HG02763 (cell line): ENCODE measurements around the gene MRPL55.
"Not testable (repeated sequence)": the region's sequence is repeated elsewhere in the genome, so short reads cannot be mapped to it uniquely, and the experiment has no call there.

Experiments used
- ATAC-seq: cut with Tn5 transposase; IDR thresholded peaks from one replicate; pipeline ENCODE4 v1.9.1; 2021; ENCODE audit warnings: mild to moderate bottlenecking, moderate library complexity; ENCODE audit not compliant: unreplicated experiment

Gene MRPL55

DNA sequence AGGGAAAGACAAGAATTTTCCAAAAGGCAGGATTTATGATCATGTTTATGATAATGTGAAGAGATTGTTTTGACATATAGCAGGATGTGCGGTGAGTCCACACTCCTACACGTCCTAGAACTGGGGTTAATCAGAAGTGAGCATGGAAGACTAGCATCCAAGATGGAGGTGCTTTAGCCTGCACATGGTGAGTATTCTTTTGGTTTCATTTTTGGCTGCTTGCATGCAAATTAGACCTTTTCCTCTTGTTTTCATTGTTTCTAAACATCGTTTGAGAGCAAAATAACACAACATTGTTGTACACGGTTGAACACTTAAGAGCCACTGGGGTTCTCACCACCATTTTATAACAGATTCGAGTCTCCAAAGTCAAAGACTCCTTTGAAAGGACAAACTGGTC, 16.1 kb upstream of the MRPL55 start:
- ATAC-seq, result no peak

DNA sequence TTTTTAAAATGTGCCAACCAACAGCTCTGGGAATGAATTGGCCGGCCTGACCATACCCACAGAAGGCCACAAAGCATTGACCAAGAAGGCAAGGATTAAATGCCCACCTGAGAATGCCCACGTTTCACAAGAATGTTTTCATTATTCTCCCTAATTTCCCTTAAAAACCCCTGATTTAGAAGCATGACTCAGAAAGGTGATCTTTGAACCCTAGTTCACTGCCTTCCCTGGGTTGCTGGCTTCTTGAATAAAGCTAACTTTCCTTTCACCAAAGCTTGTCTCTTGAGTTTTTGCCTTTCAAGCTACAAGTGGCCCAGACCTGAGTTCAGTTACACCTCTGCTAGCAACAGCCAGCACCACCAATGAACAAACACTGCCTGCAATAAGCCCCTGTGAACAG, 14.4 kb upstream of the MRPL55 start:
- ATAC-seq, result no peak

DNA sequence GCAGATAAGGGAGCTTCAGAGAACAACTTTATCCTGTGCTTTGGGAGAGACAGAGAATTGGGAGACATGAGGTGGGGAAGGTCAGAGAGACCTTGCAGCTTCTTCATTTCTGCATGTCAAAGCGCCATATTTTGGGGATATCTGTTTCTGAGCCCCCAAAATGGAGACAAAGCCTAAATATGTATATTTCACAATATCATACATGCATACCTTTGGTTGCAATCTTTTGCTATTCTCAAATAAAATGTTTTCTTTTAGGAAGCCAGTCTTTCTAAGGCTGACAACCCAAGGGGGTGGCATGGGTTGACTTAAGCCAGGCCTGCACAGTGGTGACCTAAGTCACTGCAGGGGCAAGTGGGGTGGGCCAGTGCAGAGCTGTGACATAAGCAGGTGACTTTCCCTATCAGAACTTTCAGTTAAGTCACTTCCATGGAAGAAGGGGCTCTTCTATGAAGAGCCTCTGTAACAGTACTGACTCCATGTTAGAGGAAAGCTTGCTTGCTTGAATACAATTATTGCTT, 13.9 kb upstream of the MRPL55 start:
- ATAC-seq, result no peak

DNA sequence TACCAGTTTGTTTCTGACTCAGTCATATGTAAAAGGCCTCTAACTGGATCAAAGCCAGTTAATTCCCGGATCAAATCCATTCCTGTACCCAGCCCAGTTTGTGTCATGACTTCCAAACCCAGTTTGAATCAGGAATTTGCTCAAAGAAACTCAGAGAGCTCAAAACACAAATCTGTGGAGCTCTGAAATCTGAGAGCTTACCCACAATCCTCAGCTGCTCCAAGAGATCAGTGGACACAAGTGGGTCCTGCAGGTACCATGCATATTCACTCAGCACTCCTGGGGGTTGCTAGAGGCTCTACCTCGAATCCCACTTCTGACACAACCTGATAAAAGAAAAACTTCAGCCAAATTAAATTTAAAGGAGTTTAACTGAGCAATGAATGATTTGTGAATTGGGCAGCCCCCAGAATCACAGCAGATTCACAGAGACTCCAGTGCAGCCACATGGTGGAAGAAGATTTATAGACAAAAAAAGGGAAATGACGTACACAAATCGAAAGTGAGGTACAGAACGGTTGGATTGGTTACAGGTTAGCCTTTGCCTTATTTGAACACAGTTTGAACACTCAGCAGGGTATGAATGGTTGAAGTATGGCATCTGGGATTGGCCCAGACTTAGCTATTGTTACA, 11.9 kb upstream of the MRPL55 start:
- ATAC-seq, result no peak

DNA sequence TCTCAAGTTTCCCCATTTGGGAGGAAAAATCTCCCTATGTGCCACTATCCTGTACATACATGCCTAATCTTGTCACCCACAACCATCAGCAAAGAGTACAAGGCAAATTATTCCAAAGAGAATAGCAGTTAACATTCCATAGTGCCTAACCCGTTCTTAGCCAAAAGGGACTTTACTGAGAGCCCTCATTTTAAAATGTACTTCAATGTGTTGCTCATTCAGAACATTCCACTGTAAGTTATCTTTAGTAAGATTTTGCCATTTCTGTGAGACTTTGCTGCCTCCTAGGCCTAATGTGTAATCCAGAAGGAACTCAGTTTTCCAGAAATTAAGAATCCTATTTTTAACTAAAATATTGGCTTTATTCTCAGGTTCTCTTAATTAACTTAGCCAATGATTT, 11.3 kb upstream of the MRPL55 start:
- no peak for ATAC-seq

DNA sequence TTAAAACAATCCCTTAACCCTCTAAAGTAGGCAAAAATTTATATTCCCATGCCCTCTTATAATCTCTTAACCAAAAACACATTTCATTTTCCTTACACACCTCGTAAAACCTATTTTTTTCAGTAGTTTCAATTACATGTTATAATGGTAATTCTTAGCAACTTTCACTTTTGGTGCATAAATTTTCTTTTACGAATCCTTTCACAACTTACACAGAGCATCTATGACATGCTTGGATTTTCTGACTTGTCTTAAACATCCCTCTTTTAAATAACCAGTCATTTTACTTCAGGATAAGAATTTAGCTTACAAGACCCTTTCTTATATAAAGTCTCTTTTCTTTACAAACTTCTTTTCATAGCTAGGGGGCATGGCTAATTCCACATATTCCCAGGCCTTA, 8.9 kb upstream of the MRPL55 start:
- ATAC-seq, result no peak

DNA sequence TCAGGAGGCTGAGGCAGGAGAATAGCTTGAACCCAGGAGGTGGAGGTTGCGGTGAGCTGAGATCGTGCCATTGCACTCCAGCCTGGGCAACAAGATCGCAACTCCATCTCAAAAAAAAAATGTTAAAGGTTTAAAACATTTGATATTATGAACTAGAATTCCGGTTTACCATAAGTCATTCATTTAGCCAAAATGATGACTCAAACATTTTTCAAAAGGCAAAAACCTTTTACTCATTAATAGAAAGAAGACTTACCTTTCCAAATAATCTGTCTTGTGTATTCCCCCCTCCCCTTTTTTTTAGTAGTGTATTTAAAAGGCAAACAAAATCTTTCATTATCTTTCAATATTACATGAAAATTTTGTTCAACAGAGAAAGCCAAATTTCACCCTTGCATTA, 8.2 kb upstream of the MRPL55 start:
- no peak for ATAC-seq

DNA sequence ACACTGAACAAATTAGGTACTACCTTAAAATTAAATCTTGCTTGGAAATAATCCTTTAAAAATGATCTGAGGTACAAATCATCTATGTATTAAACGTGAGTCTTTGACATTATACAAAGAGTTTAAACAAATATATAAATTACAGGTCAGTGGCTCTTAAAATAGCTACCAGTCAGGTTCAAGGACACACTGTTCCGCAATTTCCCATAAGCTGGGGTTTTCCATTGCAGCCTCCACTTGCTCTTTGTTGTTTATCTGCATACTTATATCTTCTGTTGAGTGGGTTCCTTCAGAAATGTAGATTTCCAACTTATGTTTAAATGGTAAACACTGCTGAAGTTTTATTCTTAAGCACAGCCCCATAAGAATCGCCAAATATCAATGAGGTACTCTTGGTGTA, 5.7 kb upstream of the MRPL55 start:
- no peak for ATAC-seq

DNA sequence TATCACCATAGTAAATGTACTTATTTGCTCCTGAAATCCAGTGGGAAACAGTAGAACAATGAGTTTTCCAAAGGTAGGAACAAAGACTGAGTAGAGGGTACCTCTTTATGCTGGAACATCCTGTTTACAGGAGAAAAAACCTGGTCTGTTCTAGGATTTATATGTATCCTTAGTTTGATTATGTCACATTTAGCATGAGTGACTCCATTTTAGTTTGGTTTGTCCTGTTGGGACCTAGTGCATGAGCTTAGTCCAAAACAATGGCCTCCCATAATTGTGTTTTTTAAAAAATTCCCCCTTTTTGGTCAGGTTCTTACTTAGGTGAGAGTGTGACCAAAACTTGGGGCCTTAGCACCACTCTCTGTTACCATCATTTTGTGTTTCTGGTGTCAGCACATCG, 3.5 kb upstream of the MRPL55 start:
- no peak for ATAC-seq

DNA sequence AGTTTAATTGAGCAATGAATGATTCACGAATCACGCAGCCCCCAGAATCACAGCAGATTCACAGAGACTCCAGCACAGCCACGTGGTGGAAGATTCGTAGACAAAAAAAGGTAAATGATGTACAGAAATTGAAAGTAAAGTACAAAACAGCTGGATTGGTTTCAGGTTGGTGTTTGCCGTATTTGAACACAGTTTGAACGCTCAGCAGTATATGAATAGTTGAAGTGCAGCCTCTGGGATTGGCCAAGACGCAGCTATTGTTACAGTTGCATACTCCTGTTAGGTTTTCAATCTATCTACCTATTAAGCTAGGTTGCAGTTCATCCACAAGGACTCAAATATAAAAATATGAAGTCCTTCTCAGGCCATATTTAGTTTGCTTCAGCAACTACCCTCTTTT, 3.1 kb upstream of the MRPL55 start:
- no peak for ATAC-seq

DNA sequence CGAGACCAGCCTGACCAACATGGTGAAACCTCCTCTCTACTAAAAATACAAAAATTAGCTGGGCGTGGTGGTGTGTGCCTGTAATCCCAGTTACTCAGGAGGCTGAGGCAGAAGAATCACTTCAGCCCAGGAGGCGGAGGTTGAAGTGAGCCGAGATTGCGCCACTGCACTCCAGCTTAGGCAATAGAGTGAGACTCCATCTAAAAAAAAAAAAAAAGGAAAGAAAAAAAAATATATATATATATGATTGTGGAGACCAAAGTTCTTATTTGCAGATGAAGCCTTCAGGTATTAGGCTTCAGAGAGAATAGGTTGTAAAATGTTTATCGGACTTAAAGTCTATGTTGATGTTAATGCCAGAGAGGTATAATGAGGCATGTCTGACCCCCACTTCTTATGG, 2.2 kb upstream of the MRPL55 start:
- not testable (repeated sequence) for ATAC-seq

DNA sequence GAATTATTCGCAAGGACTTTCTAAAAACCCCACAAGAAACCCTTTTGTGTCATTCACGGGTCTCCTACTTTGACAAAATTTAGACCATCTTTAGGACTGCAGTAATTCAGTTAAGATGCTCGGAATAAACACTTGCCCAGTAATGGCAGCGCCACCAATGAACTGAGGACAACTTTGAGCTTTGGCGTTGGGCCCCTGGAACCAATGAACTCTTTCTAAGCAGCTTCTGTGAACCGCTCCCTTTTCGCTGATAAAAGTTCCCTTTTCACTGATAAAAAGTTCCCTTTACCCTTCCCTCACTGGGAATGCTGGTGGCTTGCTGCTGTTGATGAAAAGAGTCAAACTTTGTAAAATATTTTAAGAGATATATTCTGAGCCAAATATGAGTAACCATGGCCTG, 1.5 kb upstream of the MRPL55 start:
- ATAC-seq, result no peak

DNA sequence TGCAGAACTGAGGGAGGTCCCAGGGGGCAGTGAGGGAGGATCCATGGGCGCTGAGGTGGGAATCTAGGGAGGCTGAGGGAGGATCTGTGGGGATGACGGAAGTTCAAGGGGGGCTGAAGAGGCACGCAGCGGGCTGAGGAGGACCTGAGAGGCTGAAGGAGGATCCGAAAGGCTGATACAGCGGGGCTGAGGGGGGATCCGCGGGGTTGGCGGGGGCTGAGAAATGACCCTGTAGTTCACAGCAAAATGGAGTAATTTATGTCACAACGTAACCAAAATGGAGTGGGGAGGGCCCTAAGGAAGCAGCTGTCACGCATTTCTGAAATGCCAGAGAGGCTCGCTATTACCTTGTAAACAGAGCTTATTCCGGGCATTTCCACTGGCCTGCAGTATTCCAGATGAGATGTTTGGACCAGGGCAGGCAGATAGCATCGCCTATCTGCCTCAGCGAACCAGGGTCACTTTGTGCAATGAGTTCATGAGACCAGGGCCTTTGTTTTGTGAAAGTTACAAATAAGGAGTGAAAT, 926 bp upstream of the MRPL55 start:
- no peak for ATAC-seq

DNA sequence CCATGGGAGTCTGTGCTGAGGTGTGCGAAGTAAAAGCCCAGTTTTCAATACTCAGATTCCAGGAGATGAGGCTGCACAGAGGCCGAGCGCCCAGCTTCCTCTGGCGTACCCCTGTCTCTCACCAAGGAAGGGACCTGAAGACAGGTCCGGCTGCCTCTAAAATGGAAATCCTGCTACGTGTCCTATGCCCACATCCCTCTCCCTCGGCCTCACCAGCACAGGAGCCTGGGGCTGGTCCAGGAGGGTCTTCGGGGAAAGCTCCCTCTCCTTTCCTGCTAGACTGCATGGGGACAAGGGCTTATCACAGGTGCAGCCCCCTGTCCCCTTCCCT, 392 bp downstream of the MRPL55 start:
- no peak for ATAC-seq

DNA sequence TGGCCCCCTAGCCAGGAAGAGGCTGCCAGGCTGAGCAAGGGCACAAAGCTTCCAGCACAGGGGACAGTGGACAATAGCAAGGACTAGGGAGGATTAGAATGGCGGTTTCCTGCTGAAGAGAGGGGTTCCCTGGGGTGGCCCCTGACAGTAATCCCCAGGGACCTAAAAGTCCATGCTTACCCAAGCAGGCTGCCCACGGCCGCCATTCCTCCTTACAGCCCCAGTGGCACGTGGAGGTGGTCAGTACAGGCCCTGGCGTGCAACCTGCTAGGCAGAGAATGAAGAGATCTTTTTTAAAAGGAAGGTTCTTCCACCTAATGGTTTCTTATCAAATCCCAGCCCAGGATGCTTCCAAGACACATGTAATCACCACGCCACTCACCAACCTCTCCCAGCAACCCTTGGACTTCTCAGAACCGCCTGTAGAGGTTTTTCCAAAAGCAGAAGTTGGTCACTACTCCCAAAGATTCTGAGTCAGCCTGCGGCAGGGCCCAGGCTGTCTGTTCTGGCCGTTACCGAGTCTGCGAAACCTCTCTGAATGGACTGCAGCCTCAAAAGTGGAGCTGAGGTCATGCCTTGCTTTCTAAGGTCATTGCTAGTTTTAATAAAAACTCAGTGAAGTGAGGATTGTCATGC, 926 bp downstream of the MRPL55 start:
- ATAC-seq, result no peak

DNA sequence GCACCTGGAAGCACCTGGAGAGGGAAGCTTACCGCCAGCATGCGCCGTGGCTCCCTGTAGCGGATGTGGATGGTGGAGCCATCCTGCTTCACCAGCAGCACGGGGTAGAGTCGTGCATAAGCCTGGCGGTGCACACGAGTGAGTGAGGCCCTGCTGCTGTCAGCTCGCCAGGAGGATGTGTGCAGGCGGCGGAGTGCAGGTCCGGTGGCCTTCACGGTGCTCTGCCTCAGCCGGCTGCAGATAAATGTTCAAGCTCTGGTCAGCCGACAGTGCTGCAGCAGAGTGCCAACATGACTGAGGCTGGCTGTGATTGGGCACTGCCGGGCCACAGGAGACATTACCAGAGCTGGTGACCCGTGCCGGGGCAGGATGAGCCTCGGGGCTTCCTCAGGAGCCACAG, 1.5 kb downstream of the MRPL55 start:
- ATAC-seq, result no peak

DNA sequence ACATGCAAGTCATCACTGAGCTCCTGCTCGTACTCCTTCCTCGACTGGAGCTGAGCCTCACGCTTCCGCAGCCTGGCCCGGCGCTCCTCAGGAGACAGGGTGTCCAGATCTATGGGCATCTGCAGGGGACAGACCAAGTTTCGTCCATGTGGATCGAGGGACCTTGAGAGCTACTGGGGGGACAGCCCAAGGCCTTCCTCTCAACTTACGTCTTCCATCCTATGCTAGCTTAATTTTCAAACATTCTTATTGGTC, 2.4 kb downstream of the MRPL55 start:
- no peak for ATAC-seq

DNA sequence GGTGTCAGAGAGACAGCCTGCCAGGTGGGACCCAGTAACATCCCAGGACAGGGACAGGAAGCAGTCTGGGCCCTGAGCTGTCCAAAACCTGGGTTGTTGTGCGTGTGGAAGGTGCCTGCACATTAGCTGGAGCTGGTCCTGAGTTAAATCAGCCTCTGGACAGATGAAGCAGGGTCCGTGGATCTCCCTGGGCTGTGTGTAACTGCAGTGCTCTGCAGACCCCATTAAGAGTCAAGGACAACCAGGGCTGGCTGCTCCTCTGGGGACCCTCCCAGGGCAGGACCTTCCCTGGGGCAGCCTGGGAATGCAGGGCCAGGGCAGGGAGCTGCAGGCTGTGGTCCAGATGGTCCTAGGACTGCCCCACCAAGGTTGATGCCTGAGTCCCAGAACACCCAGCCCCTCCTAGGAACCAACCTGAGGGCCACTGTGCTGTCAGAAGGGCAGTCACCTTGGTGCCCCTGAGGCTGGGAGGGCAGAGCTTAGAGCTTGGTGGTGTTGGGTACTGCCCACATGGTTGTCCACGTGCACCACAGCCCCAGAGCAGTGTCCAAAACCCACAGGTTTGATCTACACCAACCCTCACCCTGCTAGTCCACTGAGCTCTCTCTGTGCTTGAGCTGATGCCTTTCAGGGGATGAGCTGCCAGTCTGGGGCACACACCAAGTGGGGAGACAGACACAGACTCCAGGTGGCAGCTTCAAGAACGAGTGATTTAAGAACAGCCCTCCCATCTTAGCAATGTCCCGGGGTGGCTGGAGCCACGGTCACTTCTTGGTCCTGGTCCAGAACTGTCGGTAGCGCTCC, 2.9 kb downstream of the MRPL55 start:
- ATAC-seq, result no peak

DNA sequence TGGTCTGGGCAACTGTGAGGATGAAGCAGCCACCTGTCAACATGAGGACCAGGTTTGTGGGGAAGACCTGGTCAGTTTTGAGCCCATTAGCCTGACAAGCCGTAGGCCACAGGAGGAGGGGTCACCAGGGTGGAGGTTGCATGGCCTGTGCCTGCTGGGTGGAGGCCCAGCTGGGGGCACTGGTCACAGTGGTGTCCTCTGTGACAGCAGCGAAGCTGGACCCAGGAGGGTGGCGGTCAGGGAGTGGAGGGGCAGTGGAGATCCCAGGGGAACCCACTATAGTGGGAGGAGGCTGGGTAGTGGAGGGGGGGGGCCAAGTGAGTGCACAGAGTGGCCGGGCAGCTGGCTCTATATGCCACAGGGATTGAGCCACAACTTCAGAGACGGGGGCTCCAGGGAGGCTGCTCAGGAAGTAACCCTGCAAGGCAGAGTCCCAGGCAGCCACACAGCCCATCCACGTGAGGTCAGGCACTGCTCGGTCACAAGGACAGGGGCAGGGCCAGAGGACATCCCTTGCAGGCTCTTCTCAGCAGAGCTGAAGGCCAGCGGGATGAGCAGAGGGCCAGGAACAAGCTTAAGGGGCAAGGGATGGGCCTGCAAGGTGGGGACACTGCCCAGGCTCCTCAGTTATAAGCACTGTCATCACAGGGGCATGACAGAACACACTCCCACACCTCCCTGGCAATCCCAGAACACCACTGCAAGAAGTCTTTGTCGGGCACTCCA, 3.7 kb downstream of the MRPL55 start:
- no peak for ATAC-seq

DNA sequence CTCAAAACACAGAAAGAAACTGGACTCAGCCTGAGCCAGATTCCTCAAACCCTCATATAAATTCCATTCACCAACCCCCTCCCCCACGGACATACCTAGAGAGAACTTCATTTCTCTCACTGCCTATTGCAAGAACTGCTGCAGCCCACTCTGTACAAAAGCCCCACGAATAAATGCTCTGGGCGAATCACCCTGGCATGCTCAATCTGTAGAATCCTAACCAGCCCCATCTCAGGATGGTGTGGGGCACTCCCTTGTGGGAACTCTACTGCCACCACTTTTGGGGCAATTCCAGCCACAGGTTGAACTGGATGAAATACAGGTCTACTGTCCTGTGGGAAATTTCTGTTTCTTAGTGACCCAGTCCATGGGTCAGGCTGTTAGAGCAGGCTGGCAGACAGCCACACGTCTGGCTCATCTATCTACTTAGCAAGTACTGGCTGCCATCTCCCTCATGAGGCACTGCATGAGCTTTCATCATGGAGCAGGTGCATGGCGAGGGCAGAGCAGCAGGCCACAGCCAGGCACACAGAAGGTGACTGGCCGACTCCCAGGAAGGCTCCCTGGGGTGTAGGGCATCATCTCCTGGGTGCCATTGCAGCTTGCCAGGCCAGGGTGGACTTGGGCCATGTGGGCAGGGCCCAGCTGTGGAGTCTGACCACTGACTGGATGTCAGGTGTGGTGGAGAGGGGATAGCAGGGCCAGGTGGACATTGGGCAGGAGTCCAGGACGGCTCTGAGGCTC, 4.4 kb downstream of the MRPL55 start:
- no peak for ATAC-seq
